ENCODE data around the gene CFTR. TPM values are rescaled to one million over a fixed set of nuclear protein-coding genes. Genes with fewer than 3 reads are reported as not detected.

The CFTR gene
- total and polyA plus RNA-seq, 2 donors (not counting 1 experiment from before 2014, with no cell fraction given): under 0.01 to 0.25 TPM

DNA sequence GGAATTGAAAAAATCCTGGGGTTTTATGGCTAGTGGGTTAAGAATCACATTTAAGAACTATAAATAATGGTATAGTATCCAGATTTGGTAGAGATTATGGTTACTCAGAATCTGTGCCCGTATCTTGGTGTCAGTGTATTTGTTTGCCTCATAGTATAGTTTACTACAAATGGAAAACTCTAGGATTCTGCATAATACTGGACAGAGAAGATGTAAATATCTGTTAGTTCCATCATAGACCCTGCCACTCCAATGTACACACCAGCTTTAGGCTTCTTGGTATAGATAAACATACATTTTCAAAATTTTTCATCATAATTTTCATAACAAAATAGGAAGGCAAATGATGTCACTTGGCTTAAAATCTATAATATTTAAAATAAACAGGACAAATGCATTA lies 108.1 kb downstream of the CFTR start:
- H3K9ac ChIP-seq (ENCODE audit: insufficient read depth, low read length): no peak overlapping the region
- H3K79me2 ChIP-seq (ENCODE audit: control insufficient read depth, insufficient read depth, low read length): no peaks in the 10 kb centered on the region
- TF ChIP-seq, protein P1, sequence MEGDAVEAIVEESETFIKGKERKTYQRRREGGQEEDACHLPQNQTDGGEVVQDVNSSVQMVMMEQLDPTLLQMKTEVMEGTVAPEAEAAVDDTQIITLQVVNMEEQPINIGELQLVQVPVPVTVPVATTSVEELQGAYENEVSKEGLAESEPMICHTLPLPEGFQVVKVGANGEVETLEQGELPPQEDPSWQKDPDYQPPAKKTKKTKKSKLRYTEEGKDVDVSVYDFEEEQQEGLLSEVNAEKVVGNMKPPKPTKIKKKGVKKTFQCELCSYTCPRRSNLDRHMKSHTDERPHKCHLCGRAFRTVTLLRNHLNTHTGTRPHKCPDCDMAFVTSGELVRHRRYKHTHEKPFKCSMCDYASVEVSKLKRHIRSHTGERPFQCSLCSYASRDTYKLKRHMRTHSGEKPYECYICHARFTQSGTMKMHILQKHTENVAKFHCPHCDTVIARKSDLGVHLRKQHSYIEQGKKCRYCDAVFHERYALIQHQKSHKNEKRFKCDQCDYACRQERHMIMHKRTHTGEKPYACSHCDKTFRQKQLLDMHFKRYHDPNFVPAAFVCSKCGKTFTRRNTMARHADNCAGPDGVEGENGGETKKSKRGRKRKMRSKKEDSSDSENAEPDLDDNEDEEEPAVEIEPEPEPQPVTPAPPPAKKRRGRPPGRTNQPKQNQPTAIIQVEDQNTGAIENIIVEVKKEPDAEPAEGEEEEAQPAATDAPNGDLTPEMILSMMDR (conservative IDR thresholded peaks at IDR 0.05 in 1 of 2, IDR thresholded peaks at IDR 0.05 in 1 of 2; ENCODE audit: low read depth in 1 of 2, low read length in 2 of 2): no peak

DNA sequence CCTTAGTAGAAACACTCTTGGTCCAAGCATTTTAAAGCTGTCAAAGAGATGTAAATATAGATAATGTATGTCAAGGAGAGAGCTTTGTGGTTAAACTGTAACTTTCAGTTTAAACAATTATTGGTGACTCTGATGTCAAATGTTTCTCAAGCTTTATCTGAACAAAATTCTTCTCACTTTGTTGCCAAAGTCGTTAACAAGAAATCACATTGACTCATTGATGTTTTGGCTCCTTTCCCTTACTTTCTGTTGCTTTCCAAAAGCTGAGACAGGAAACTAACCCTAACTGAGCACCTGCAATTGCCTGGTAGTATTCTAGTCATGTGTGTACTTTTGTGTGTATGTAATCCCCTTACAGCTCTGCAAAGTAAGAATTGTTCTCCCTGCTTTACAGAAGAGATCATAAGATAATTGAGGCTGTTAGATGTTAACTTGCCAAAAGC lies 108.5 kb downstream of the CFTR start:
- H3K9ac ChIP-seq (ENCODE audit: insufficient read depth, low read length): no peak overlapping the region
- TF ChIP-seq, protein P1 (conservative IDR thresholded peaks at IDR 0.05 in 1 of 2, IDR thresholded peaks at IDR 0.05 in 1 of 2; ENCODE audit: low read depth in 1 of 2, low read length in 2 of 2): no peak
- no peak for TF ChIP-seq EZH2 (IDR thresholded peaks at IDR 0.05; ENCODE audit: low read length, missing control alignments)
- DNase-seq (ENCODE audit: low read depth in 2 of 2): peak; percentile 66 to 88
- H3K36me3 ChIP-seq (ENCODE audit: control insufficient read depth, insufficient read depth, low read length): no peaks in the 10 kb centered on the region
- H3K27me3 ChIP-seq (ENCODE audit: control insufficient read depth, insufficient read depth, low read length): no peaks in the 10 kb centered on the region
- H3K4me1 ChIP-seq (ENCODE audit: control insufficient read depth, extremely low read depth, insufficient read depth, low read length): no peaks in the 10 kb centered on the region
- H3K4me3 ChIP-seq (replicated peaks in 1 of 4; ENCODE audit: control extremely low read depth in 1 of 4, insufficient read depth in 1 of 4, low read depth in 3 of 4, low read length in 4 of 4): no peak overlapping the region
- no peak overlapping the region for H3K27ac ChIP-seq (ENCODE audit: insufficient read depth, low read length)
- peak overlapping the region; percentile 26 for H3K4me2 ChIP-seq (ENCODE audit: extremely low read depth, insufficient read depth, low read length)
- no peaks in the 10 kb centered on the region for H3K9me3 ChIP-seq (ENCODE audit: control insufficient read depth, insufficient read depth, low read depth, low read length)
- H3K79me2 ChIP-seq (ENCODE audit: control insufficient read depth, insufficient read depth, low read length): no peaks in the 10 kb centered on the region
- H2AFZ ChIP-seq (ENCODE audit: low read length): no peak overlapping the region
- no peaks in the 10 kb centered on the region for H4K20me1 ChIP-seq (ENCODE audit: control insufficient read depth, extremely low read depth, insufficient read depth, low read length)

More for the DNA sequence above, 108.1 kb downstream of the CFTR start:
- H2AFZ ChIP-seq (ENCODE audit: low read length): no peak overlapping the region
- no peaks in the 10 kb centered on the region for H3K4me1 ChIP-seq (ENCODE audit: control insufficient read depth, extremely low read depth, insufficient read depth, low read length)
- no peak overlapping the region for H3K27ac ChIP-seq (ENCODE audit: insufficient read depth, low read length)
- H3K27me3 ChIP-seq (ENCODE audit: control insufficient read depth, insufficient read depth, low read length): no peaks in the 10 kb centered on the region
- H3K4me2 ChIP-seq (ENCODE audit: extremely low read depth, insufficient read depth, low read length): peak overlapping the region; percentile 26
- no peaks in the 10 kb centered on the region for H3K36me3 ChIP-seq (ENCODE audit: control insufficient read depth, insufficient read depth, low read length)
- no peaks in the 10 kb centered on the region for H4K20me1 ChIP-seq (ENCODE audit: control insufficient read depth, extremely low read depth, insufficient read depth, low read length)
- H3K9me3 ChIP-seq (ENCODE audit: control insufficient read depth, insufficient read depth, low read depth, low read length): no peaks in the 10 kb centered on the region
- H3K4me3 ChIP-seq (replicated peaks in 1 of 4; ENCODE audit: control extremely low read depth in 1 of 4, insufficient read depth in 1 of 4, low read depth in 3 of 4, low read length in 4 of 4): no peak overlapping the region
- no peak for DNase-seq (ENCODE audit: low read depth in 2 of 2)

GRCh38 chr7:117590191-117590590 lies 110.4 kb downstream of the CFTR start:
- H3K27ac ChIP-seq (ENCODE audit: insufficient read depth, low read length): no peak overlapping the region
- no peaks in the 10 kb centered on the region for H3K27me3 ChIP-seq (ENCODE audit: control insufficient read depth, insufficient read depth, low read length)
- H3K79me2 ChIP-seq (ENCODE audit: control insufficient read depth, insufficient read depth, low read length): no peaks in the 10 kb centered on the region
- no peaks in the 10 kb centered on the region for H3K36me3 ChIP-seq (ENCODE audit: control insufficient read depth, insufficient read depth, low read length)
- no peak overlapping the region for H3K4me3 ChIP-seq (replicated peaks in 1 of 4; ENCODE audit: control extremely low read depth in 1 of 4, insufficient read depth in 1 of 4, low read depth in 3 of 4, low read length in 4 of 4)
- no peaks in the 10 kb centered on the region for H3K4me1 ChIP-seq (ENCODE audit: control insufficient read depth, extremely low read depth, insufficient read depth, low read length)
- no peaks in the 10 kb centered on the region for H3K9me3 ChIP-seq (ENCODE audit: control insufficient read depth, insufficient read depth, low read depth, low read length)
- DNase-seq (ENCODE audit: low read depth in 2 of 2): no peak
- no peak overlapping the region for H2AFZ ChIP-seq (ENCODE audit: low read length)
- H3K9ac ChIP-seq (ENCODE audit: insufficient read depth, low read length): no peak overlapping the region
- no peaks in the 10 kb centered on the region for H4K20me1 ChIP-seq (ENCODE audit: control insufficient read depth, extremely low read depth, insufficient read depth, low read length)
- TF ChIP-seq EZH2 (IDR thresholded peaks at IDR 0.05; ENCODE audit: low read length, missing control alignments): no peak
- TF ChIP-seq, protein P1 (conservative IDR thresholded peaks at IDR 0.05 in 1 of 2, IDR thresholded peaks at IDR 0.05 in 1 of 2; ENCODE audit: low read depth in 1 of 2, low read length in 2 of 2): no peak
- no peak overlapping the region for H3K4me2 ChIP-seq (ENCODE audit: extremely low read depth, insufficient read depth, low read length)

Data from fibroblast of lung (primary cell).